Parietal lobe (tissue), 2 donors: Measurements from ENCODE around the gene SNIP1. TPM values are rescaled to one million over a fixed set of nuclear protein-coding genes. Genes with fewer than 3 reads are reported as not detected.

Source experiments
- small RNA-seq: library from RNA; depleted of rRNA; stranded (forward); fragments of <200 nt; gene quantifications from one replicate; pipeline ENCODE3, GENCODE V24; 2014; ENCODE audit warnings: low replicate concordance
- total RNA-seq: library from RNA; depleted of rRNA; stranded (reverse); fragments of >200 nt; gene quantifications from one replicate; pipeline ENCODE4 v1.2.3, GENCODE V29; 2014

SNIP1 gene
- total RNA-seq: 23.5 TPM

GRCh38 chr1:37553927-37554808 lies at the start of gene SNIP1:
TSS of gene SNIP1 (minus strand) at chr1:37554293. CDS start at chr1:37554229, 64 bp downstream.

GRCh38 chr1:37595440-37596181 lies 41.5 kb upstream of the SNIP1 start, which contains the start of gene GNL2:
TSS of gene GNL2 (minus strand) at chr1:37595937. CDS start at chr1:37595822, 115 bp downstream.

GRCh38 chr1:37556712-37557196 lies 2.7 kb upstream of the SNIP1 start, which contains the start of gene DNALI1:
TSS of gene DNALI1 (plus strand) at chr1:37556940. CDS start at chr1:37556995, 55 bp downstream.

DNA sequence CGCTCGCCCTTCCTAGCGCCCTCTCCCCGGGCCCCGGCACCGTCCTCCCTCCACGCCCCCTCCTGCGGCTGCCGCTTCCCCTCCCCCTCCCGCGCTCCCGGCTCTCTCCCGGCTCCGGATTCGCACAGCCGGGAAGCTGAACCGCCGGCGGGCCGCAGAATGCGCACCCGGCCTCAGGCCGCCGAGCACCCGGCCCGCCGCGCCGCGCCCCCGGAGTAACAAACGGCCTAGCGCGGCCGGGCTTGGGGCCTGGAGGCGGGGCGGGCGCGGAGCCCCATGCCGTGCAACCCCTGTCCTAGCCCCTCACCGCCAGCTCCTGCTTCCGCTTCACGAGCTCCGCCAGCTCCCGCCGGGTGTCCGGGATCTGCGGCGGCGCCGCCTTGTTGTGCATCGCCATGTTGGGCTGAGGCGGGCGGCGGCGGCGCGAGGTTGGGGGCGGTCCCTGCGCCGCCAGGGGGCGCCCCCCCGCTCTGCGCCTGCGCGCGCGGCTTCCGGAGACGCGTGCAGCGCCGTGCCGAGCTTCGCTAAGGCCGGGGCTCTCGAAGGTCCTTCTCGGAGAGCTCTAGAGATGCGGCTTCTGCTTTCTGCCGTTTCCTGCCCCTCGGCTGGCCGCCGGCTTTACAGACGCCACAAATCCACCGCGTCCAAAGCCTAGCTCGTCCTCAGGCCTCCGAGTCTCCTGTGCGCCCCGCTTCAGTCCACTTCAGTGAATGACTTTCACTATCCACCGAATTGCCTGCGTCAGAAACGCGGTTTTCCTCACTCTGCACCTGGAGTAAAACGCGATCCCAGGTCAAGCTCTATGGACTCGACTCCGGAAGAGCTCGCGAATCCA lies 39.5 kb downstream of the SNIP1 start, which contains the start of gene MEAF6:
Gene MEAF6 (minus strand): TSS at position 417 of the 835 bp plus-strand sequence. CDS start 20 bp downstream, at position 397.

Small RNA genes within 50 kb of the gene (small RNA-seq; reads per million reads assigned to genes)
- gene AL034379.1: not detected
- gene MIR5581: not detected

Other genes starting within 250 kb of the SNIP1 start
- gene ZC3H12A, start 79.7 kb downstream of the SNIP1 start, total RNA-seq: 0.31 TPM
- gene MEAF6, start 39.5 kb downstream of the SNIP1 start, total RNA-seq: 99.5 TPM
- 11.3 TPM for gene DNALI1, start 2.6 kb upstream of the SNIP1 start, total RNA-seq
- 49.5 TPM for gene GNL2, start 41.6 kb upstream of the SNIP1 start, total RNA-seq
- gene RSPO1, start 80.6 kb upstream of the SNIP1 start, total RNA-seq: not detected
- gene CDCA8, start 138.2 kb upstream of the SNIP1 start, total RNA-seq: 1.9 TPM
- 11.9 TPM for gene EPHA10, start 210.8 kb upstream of the SNIP1 start, total RNA-seq
- gene MANEAL, start 239.6 kb upstream of the SNIP1 start, total RNA-seq: 41.0 TPM